Neural cell (in vitro differentiated cells): ENCODE results near the gene MYLIP. TPM values are rescaled to one million over a fixed set of nuclear protein-coding genes. Genes with fewer than 3 reads are reported as not detected.

ENCODE experiments used
- H2AFZ ChIP-seq: fragments of 200-600, 300-800 bp; sonication (generic), shearing (Covaris generic); 2 replicates; pipeline ENCODE4 v1.6.0; 2014; ENCODE audit warnings: low read depth, mild to moderate bottlenecking, antibody characterized with exemption, low read length, moderate library complexity
- H3F3A ChIP-seq: fragments of 200-600 bp; shearing (Covaris generic); 2 replicates; pipeline ENCODE4 v1.6.1; 2016; ENCODE audit warnings: mild to moderate bottlenecking, moderate library complexity, mixed read lengths, antibody characterized with exemption, low read length; ENCODE audit not compliant: insufficient read depth, poor library complexity, severe bottlenecking
- H3K27ac ChIP-seq: fragments of 200-600, 300-800 bp; sonication (generic), shearing (Covaris generic); 2 replicates; pipeline ENCODE4 v1.5.1; 2014; ENCODE audit warnings: mild to moderate bottlenecking, low read length, moderate library complexity
- H3K27me3 ChIP-seq: fragments of 300-800, 200-600 bp; sonication (generic), shearing (Covaris generic); 2 replicates; pipeline ENCODE4 v1.6.0; 2014; ENCODE audit warnings: mild to moderate bottlenecking, low read depth, low read length, moderate library complexity; ENCODE audit not compliant: insufficient read depth
- H3K36me3 ChIP-seq: fragments of 300-800, 200-600 bp; sonication (generic), shearing (Covaris generic); 2 replicates; pipeline ENCODE4 v1.5.1; 2014; ENCODE audit warnings: mild to moderate bottlenecking, antibody characterized with exemption, low read length, moderate library complexity; ENCODE audit not compliant: insufficient read depth
- H3K4me2 ChIP-seq: fragments of 300-800, 200-600 bp; sonication (generic), shearing (Covaris generic); 2 replicates; pipeline ENCODE4 v1.6.0; 2014; ENCODE audit warnings: mild to moderate bottlenecking, low read length
- H3K4me3 ChIP-seq: fragments of 300-800, 200-600 bp; sonication (generic), shearing (Covaris generic); 2 replicates; pipeline ENCODE4 v1.5.1; 2014; ENCODE audit warnings: mild to moderate bottlenecking, low read length, moderate library complexity
- H3K79me2 ChIP-seq: fragments of 200-600 bp; shearing (Covaris generic); replicated peaks from 2 replicates; pipeline ENCODE4 v1.6.0; 2014; ENCODE audit warnings: mild to moderate bottlenecking, low read length, moderate library complexity; ENCODE audit not compliant: insufficient read depth
- H3K9ac ChIP-seq: fragments of 300-800, 200-600 bp; sonication (generic), shearing (Covaris generic); 2 replicates; pipeline ENCODE4 v1.6.1; 2016; ENCODE audit warnings: mild to moderate bottlenecking, low read length, mixed read lengths
- H3K9me2 ChIP-seq: fragments of 200-600 bp; shearing (Covaris generic); 2 replicates; pipeline ENCODE4 v1.6.1; 2016; ENCODE audit warnings: mild to moderate bottlenecking, low read length, mixed read lengths; ENCODE audit not compliant: insufficient read depth
- H3K9me3 ChIP-seq: fragments of 200-600, 300-800 bp; sonication (generic), shearing (Covaris generic); 2 replicates; pipeline ENCODE4 v1.6.1; 2016; ENCODE audit warnings: mild to moderate bottlenecking, mixed run types, low read length, moderate library complexity, mixed read lengths
- H4K20me1 ChIP-seq: fragments of 200-600 bp; shearing (Covaris generic); 2 replicates; pipeline ENCODE4 v1.6.1; 2016; ENCODE audit warnings: mild to moderate bottlenecking, mixed run types; ENCODE audit not compliant: insufficient read depth
- CTCF ChIP-seq: fragments of 450-650 bp; IDR thresholded peaks from 2 replicates; pipeline ENCODE4 v1.5.1; 2014; ENCODE audit warnings: antibody characterized with exemption, mild to moderate bottlenecking, moderate library complexity; ENCODE audit not compliant: poor library complexity, severe bottlenecking
- EP300 ChIP-seq: fragments of 450-650 bp; conservative IDR thresholded peaks from 2 replicates; pipeline ENCODE4 v1.6.1; 2014; ENCODE audit warnings: antibody characterized with exemption, mild to moderate bottlenecking, moderate library complexity; ENCODE audit not compliant: poor library complexity, severe bottlenecking
- EZH2 ChIP-seq: fragments of 200-600, 300-800 bp; shearing (Covaris generic), sonication (generic); IDR thresholded peaks from 2 replicates; pipeline ENCODE4 v1.6.1; 2014; ENCODE audit warnings: antibody characterized with exemption, low read length, borderline replicate concordance, mild to moderate bottlenecking; ENCODE audit not compliant: insufficient read depth, poor library complexity, severe bottlenecking
- MXI1 ChIP-seq: fragments of 450-650 bp; conservative IDR thresholded peaks from 2 replicates; pipeline ENCODE4 v1.6.1; 2014; ENCODE audit warnings: antibody characterized with exemption, mild to moderate bottlenecking; ENCODE audit not compliant: poor library complexity, severe bottlenecking
- POLR2AphosphoS5 ChIP-seq: IDR thresholded peaks from 2 replicates; pipeline ENCODE4 v1.6.1; 2012
- RAD21 ChIP-seq: fragments of 450-650 bp; conservative IDR thresholded peaks from 2 replicates; pipeline ENCODE4 v1.6.1; 2014; ENCODE audit warnings: antibody characterized with exemption, mild to moderate bottlenecking, moderate library complexity
- SMC3 ChIP-seq: fragments of 450-650 bp; conservative IDR thresholded peaks from 2 replicates; pipeline ENCODE4 v1.6.1; 2014; ENCODE audit warnings: antibody characterized with exemption, mild to moderate bottlenecking, moderate library complexity; ENCODE audit not compliant: poor library complexity
- TAF1 ChIP-seq: IDR thresholded peaks from 2 replicates; pipeline ENCODE4 v1.6.1; 2012; ENCODE audit warnings: low read depth
- polyA plus RNA-seq: library from polyadenylated mRNA; depleted of rRNA; stranded (reverse); fragments of >200 nt; gene quantifications from 2 replicates; pipeline ENCODE4 v1.2.3, GENCODE V29; 2014
- TF ChIP-seq, protein P1 (sequence below): IDR thresholded peaks from 2 replicates; pipeline ENCODE4 v1.6.1; 2012; ENCODE audit warnings: borderline replicate concordance

MYLIP gene
- polyA plus RNA-seq, 1 donor from 2014 or later, result 8.1 TPM

GRCh38 chr6:16104624-16105433 lies 24.1 kb upstream of the MYLIP start:
- Histone ChIP-seq H3K36me3 (no peaks in the 10 kb centered on the region), H3F3A (no peaks in the 10 kb centered on the region), H3K27ac (no peak overlapping the region), H3K4me3 (no peak overlapping the region), H2AFZ (no peak overlapping the region), H4K20me1 (no peaks in the 10 kb centered on the region), H3K9me2 (no peaks in the 10 kb centered on the region), H3K79me2 (no peaks in the 10 kb centered on the region), H3K27me3 (no peaks in the 10 kb centered on the region), H3K4me2 (no peak overlapping the region), H3K9ac (no peak overlapping the region), H3K9me3 (no peaks in the 10 kb centered on the region)
- TF ChIP-seq MXI1 (no peak), RAD21 (no peak), TAF1 (no peak), POLR2AphosphoS5 (no peak), EZH2 (no peak), SMC3 (no peak), EP300 (no peak), CTCF (no peak)
- TF ChIP-seq, protein P1, sequence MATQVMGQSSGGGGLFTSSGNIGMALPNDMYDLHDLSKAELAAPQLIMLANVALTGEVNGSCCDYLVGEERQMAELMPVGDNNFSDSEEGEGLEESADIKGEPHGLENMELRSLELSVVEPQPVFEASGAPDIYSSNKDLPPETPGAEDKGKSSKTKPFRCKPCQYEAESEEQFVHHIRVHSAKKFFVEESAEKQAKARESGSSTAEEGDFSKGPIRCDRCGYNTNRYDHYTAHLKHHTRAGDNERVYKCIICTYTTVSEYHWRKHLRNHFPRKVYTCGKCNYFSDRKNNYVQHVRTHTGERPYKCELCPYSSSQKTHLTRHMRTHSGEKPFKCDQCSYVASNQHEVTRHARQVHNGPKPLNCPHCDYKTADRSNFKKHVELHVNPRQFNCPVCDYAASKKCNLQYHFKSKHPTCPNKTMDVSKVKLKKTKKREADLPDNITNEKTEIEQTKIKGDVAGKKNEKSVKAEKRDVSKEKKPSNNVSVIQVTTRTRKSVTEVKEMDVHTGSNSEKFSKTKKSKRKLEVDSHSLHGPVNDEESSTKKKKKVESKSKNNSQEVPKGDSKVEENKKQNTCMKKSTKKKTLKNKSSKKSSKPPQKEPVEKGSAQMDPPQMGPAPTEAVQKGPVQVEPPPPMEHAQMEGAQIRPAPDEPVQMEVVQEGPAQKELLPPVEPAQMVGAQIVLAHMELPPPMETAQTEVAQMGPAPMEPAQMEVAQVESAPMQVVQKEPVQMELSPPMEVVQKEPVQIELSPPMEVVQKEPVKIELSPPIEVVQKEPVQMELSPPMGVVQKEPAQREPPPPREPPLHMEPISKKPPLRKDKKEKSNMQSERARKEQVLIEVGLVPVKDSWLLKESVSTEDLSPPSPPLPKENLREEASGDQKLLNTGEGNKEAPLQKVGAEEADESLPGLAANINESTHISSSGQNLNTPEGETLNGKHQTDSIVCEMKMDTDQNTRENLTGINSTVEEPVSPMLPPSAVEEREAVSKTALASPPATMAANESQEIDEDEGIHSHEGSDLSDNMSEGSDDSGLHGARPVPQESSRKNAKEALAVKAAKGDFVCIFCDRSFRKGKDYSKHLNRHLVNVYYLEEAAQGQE, result no peak

GRCh38 chr6:16105854-16106253 lies 23.0 kb upstream of the MYLIP start:
- no peaks in the 10 kb centered on the region for H3K9me3 ChIP-seq
- H2AFZ ChIP-seq, result no peak overlapping the region
- H4K20me1 ChIP-seq, result no peaks in the 10 kb centered on the region
- no peaks in the 10 kb centered on the region for H3K27me3 ChIP-seq
- no peaks in the 10 kb centered on the region for H3K36me3 ChIP-seq
- TF ChIP-seq POLR2AphosphoS5, result no peak
- TF ChIP-seq CTCF, result no peak
- TF ChIP-seq EZH2, result no peak
- no peak for TF ChIP-seq MXI1
- TF ChIP-seq EP300, result no peak
- TF ChIP-seq TAF1, result no peak
- TF ChIP-seq RAD21, result no peak
- TF ChIP-seq, protein P1, result no peak
- TF ChIP-seq SMC3, result no peak
- no peak overlapping the region for H3K4me3 ChIP-seq
- H3K9ac ChIP-seq, result no peak overlapping the region
- H3K27ac ChIP-seq, result no peak overlapping the region
- no peak overlapping the region for H3K4me2 ChIP-seq
- H3K9me2 ChIP-seq, result no peaks in the 10 kb centered on the region
- H3K79me2 ChIP-seq, result no peaks in the 10 kb centered on the region
- no peaks in the 10 kb centered on the region for H3F3A ChIP-seq
